HEK293 (cell line): ENCODE measurements around the gene EEF1AKMT1.

ENCODE experiments used
- PRDM10 ChIP-seq: fragments of 450-650 bp; formaldehyde crosslinking; IDR thresholded peaks from 2 replicates; pipeline ENCODE4 v1.5.1; 2016; ENCODE audit warnings: missing biosample characterization, missing genetic modification characterization
- PRDM4 ChIP-seq: fragments of 450-650 bp; formaldehyde crosslinking; IDR thresholded peaks from 2 replicates; pipeline ENCODE4 v1.5.1; 2017; ENCODE audit warnings: missing biosample characterization, missing genetic modification characterization
- SP2 ChIP-seq: fragments of 450-650 bp; formaldehyde crosslinking; IDR thresholded peaks from 2 replicates; pipeline ENCODE4 v1.5.1; 2016; ENCODE audit warnings: missing biosample characterization, missing genetic modification characterization
- ZBTB17 ChIP-seq: fragments of 450-650 bp; formaldehyde crosslinking; IDR thresholded peaks from 2 replicates; pipeline ENCODE4 v1.5.1; 2016; ENCODE audit warnings: missing biosample characterization, missing genetic modification characterization
- ZBTB21 ChIP-seq: fragments of 450-650 bp; formaldehyde crosslinking; IDR thresholded peaks from 2 replicates; pipeline ENCODE4 v1.5.1; 2017; ENCODE audit warnings: missing biosample characterization, missing genetic modification characterization
- ZFHX2 ChIP-seq: fragments of 450-650 bp; formaldehyde crosslinking; conservative IDR thresholded peaks from 2 replicates; pipeline ENCODE4 v1.5.1; 2016; ENCODE audit warnings: missing biosample characterization, missing genetic modification characterization
- ZNF18 ChIP-seq: fragments of 450-650 bp; formaldehyde crosslinking; IDR thresholded peaks from 2 replicates; pipeline ENCODE4 v1.5.1; 2016; ENCODE audit warnings: missing biosample characterization, missing genetic modification characterization
- ZNF23 ChIP-seq: fragments of 450-650 bp; formaldehyde crosslinking; IDR thresholded peaks from 2 replicates; pipeline ENCODE4 v1.5.1; 2016; ENCODE audit warnings: missing biosample characterization, missing genetic modification characterization, borderline replicate concordance
- ZNF24 ChIP-seq: fragments of 450-650 bp; formaldehyde crosslinking; IDR thresholded peaks from 2 replicates; pipeline ENCODE4 v1.5.1; 2016; ENCODE audit warnings: missing biosample characterization, missing genetic modification characterization
- ZNF266 ChIP-seq: fragments of 450-650 bp; formaldehyde crosslinking; IDR thresholded peaks from 2 replicates; pipeline ENCODE4 v1.5.1; 2016; ENCODE audit warnings: missing biosample characterization, missing genetic modification characterization, low read depth
- ZNF354C ChIP-seq: fragments of 450-650 bp; formaldehyde crosslinking; IDR thresholded peaks from 2 replicates; pipeline ENCODE4 v1.5.1; 2016; ENCODE audit warnings: missing biosample characterization, missing genetic modification characterization, low read depth, borderline replicate concordance
- ZNF624 ChIP-seq: fragments of 450-650 bp; formaldehyde crosslinking; IDR thresholded peaks from 2 replicates; pipeline ENCODE4 v1.5.1; 2017; ENCODE audit warnings: missing biosample characterization, missing genetic modification characterization
- ZNF704 ChIP-seq: fragments of 450-650 bp; formaldehyde crosslinking; IDR thresholded peaks from 2 replicates; pipeline ENCODE4 v1.5.1; 2016; ENCODE audit warnings: missing biosample characterization, missing genetic modification characterization
- ZNF768 ChIP-seq: fragments of 450-650 bp; formaldehyde crosslinking; IDR thresholded peaks from 2 replicates; pipeline ENCODE4 v1.5.1; 2018; ENCODE audit warnings: missing biosample characterization, mild to moderate bottlenecking, missing genetic modification characterization
- TF ChIP-seq, protein P1 (sequence below): fragments of 450-650 bp; formaldehyde crosslinking; IDR thresholded peaks from 2 replicates; pipeline ENCODE4 v1.5.1; 2016; ENCODE audit warnings: missing biosample characterization, missing genetic modification characterization
- TF ChIP-seq, protein P2 (sequence below): fragments of 450-650 bp; formaldehyde crosslinking; IDR thresholded peaks from 2 replicates; pipeline ENCODE4 v1.5.1; 2017; ENCODE audit warnings: missing biosample characterization, missing genetic modification characterization

The EEF1AKMT1 gene

DNA sequence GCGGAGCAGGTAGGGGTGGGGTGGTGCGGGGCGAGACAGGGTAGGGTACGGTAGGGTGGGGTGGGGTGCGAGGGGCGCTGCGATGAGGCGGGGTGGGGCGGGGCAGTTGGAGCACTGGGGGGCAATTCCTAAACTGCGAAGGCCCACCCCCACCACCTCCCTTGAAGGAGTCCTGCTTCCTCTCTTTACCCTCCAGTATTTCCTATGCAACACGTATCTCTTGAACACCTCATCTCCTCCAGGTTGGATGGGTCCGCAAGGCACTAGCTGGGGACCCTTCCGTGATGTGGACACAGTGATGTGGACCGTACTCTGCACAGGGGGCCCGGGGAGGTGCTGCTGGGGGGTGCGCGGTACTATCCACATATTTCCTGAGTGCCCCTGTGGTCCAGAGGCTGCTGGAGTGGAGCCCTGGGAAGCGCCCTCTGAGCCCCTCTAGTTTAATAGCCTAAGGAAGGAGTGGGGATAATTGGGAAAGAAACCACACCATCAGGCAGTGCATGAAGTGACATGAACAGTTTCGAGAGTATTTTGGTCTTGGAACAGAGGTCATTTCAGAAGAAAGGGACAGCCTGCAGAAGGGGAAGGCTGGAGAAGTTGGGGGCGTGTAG lies 69.2 kb downstream of the EEF1AKMT1 start (continued):
- TF ChIP-seq ZNF704 (tag by site-specific recombination) (no peak), ZNF18 (tag by site-specific recombination) (no peak), ZNF624 (tag by site-specific recombination) (no peak), ZNF24 (tag by site-specific recombination) (no peak), ZNF768 (no peak), ZNF354C (tag by site-specific recombination) (no peak), ZBTB21 (tag by site-specific recombination) (no peak), PRDM10 (0 out of 2 replicates have a peak, but pooled peaks have one; percentile 9), PRDM4 (tag by site-specific recombination) (peak; percentile 93), ZNF23 (no peak), SP2 (tag by site-specific recombination) (no peak), ZNF266 (tag by site-specific recombination) (no peak), ZFHX2 (no peak), ZBTB17 (tag by site-specific recombination) (no peak)
- TF ChIP-seq, protein P1, sequence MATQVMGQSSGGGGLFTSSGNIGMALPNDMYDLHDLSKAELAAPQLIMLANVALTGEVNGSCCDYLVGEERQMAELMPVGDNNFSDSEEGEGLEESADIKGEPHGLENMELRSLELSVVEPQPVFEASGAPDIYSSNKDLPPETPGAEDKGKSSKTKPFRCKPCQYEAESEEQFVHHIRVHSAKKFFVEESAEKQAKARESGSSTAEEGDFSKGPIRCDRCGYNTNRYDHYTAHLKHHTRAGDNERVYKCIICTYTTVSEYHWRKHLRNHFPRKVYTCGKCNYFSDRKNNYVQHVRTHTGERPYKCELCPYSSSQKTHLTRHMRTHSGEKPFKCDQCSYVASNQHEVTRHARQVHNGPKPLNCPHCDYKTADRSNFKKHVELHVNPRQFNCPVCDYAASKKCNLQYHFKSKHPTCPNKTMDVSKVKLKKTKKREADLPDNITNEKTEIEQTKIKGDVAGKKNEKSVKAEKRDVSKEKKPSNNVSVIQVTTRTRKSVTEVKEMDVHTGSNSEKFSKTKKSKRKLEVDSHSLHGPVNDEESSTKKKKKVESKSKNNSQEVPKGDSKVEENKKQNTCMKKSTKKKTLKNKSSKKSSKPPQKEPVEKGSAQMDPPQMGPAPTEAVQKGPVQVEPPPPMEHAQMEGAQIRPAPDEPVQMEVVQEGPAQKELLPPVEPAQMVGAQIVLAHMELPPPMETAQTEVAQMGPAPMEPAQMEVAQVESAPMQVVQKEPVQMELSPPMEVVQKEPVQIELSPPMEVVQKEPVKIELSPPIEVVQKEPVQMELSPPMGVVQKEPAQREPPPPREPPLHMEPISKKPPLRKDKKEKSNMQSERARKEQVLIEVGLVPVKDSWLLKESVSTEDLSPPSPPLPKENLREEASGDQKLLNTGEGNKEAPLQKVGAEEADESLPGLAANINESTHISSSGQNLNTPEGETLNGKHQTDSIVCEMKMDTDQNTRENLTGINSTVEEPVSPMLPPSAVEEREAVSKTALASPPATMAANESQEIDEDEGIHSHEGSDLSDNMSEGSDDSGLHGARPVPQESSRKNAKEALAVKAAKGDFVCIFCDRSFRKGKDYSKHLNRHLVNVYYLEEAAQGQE (tag by site-specific recombination), result no peak
- TF ChIP-seq, protein P2, sequence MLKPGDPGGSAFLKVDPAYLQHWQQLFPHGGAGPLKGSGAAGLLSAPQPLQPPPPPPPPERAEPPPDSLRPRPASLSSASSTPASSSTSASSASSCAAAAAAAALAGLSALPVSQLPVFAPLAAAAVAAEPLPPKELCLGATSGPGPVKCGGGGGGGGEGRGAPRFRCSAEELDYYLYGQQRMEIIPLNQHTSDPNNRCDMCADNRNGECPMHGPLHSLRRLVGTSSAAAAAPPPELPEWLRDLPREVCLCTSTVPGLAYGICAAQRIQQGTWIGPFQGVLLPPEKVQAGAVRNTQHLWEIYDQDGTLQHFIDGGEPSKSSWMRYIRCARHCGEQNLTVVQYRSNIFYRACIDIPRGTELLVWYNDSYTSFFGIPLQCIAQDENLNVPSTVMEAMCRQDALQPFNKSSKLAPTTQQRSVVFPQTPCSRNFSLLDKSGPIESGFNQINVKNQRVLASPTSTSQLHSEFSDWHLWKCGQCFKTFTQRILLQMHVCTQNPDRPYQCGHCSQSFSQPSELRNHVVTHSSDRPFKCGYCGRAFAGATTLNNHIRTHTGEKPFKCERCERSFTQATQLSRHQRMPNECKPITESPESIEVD (tag by site-specific recombination), result no peak
